Fibroblast of skin of right quadriceps (primary cell): Measurements from ENCODE around the gene NECTIN4.
"Not testable (repeated sequence)": the region's sequence is repeated elsewhere in the genome, so short reads cannot be mapped to it uniquely, and the experiment has no call there.

Source experiments
- DNase-seq: peaks from one replicate; pipeline ENCODE4 v3.0.0-alpha.2; 2013

The NECTIN4 gene

DNA sequence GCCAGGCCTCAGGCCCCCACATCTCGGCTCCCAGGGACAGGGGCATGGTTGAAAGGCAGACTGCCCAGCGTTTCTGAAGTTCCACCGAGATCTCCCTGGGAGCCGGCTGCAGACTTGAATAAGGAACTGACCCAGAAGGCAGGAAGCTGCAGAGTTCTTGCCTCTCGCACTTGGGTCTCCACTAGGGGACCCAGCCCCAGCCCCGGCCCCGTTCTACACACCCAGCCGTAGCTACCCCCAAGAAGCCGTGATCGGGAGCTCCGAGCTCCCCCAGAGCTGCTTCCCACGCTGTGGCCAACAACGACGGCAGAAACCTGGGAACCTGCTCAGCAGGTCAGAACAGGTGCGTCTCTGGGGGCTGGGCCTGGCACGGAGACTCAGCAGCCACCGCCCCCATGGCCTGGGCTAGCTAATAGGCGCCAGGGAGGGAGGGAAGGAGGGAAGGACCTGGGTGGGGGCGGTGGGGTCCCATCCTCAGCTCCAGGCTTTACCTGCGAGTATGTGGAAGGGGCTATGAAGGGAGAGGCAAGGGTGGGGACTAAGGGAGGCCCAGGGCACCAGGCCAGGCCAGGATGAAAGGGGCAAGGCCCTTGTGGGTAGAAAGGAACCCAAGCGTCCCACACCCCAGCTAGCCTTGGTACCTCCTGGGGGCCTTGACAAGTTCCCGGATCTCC, at the start of gene NECTIN4:
TSS of gene NECTIN4 (minus strand) at position 308 of the 674 bp plus-strand sequence. CDS start at position 46, 262 bp downstream.
- no peak for DNase-seq

- DNase-seq, result no peak
Measured at GRCh38 chr1:161138431-161138830, 49.1 kb upstream of the NECTIN4 start.

- no peak for DNase-seq
Measured at GRCh38 chr1:161137881-161138280, 48.5 kb upstream of the NECTIN4 start.

DNA sequence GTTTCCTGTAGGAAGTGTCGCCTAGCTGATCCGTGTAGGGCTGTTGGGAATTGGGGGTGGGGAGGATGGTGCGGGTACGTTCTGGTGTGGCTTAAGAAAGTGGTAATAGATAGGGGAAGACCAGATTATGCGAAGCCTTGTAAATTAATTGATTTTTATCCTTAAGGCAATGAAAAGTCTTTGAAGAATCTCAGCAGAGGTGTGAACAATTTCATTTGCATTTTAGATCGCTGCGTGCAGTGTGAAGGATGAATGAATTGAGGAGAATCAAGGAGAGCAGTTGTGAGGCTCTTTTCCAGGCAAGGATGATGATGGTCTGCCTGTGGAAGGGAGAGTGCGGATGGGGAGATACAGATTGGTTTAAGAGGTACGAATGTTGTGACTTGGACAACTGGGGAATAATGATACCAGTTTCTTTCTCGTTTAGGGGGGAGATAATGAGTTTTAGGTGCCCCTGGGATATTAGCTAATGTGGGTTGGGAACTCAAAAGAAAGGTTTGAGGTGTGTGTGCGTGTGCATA, 43.9 kb upstream of the NECTIN4 start:
- DNase-seq, result no peak

GRCh38 chr1:161132410-161133219, 43.3 kb upstream of the NECTIN4 start, which contains the start of gene DEDD:
DEDD (minus strand) TSS chr1:161132667; CDS start chr1:161124462, 8,205 bp downstream.
- peak; percentile 98 for DNase-seq

DNA sequence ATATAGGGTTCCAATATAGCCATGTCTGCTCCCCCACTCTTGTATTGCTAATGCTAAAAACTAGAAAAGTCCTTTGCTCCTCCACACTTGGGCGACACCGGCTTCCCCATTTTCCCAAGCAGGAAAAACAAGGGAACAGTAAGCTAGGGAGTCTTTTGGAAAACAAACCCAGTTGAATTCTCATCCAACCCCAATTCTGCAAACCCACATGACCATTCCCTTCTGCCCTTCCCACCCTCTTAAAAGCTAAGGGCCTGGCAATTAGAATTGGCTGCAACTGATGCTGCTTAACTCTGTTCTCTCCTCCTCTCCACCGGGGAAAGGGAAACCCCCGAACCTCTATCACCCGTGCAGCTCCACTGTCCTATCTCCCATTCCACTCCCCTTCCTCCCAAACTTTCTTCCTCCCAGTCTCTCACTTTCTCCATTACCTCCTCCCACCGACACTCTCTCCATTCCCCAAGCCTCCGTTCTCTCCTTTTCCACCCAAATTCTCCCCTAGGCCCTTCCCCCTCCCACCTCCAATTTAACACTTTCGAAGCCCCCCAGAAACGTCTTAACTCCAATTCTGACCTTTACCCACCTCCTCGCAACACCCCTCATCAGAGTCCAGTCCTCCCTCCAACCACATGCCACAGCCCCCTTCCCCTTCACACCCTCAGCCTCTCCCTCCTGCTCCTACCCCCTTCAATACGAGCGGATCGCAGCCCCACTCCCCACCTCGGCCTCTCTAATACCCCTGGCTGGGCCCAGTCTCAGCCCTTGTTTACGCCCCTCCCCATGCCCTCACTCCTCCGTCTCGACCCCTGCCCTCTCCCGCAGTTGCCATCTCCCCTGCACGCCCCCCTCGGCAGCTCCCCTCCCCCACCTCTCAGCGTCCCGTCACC, 42.4 kb upstream of the NECTIN4 start:
- no peak for DNase-seq

- no peak for DNase-seq
Measured at GRCh38 chr1:161130266-161130665, 40.9 kb upstream of the NECTIN4 start.

GRCh38 chr1:161128591-161129420, 39.4 kb upstream of the NECTIN4 start:
- no peak for DNase-seq

- no peak for DNase-seq
Measured at GRCh38 chr1:161127649-161128048, 38.3 kb upstream of the NECTIN4 start.

DNA sequence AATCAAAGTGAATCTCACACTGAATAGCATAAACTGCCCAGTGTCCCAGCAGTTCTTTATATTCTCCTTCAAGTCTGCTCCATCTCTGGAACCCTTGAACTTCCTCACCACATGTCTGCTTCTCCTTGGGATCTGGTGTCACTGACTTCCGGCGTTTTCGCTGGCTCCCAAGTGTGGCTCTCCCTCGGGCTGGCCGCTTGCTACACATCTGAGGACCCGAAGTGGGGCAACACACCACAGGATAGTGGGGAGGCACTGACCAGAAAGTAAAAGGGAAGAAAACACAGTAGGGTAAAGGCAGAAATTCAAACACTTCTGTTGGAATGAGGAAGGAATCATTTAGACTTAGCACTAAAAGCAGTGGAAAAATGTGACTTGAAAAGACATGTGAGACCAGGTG, 33.6 kb upstream of the NECTIN4 start:
- DNase-seq, result no peak

- DNase-seq, result no peak
Measured at GRCh38 chr1:161121834-161122233, 32.5 kb upstream of the NECTIN4 start.

DNA sequence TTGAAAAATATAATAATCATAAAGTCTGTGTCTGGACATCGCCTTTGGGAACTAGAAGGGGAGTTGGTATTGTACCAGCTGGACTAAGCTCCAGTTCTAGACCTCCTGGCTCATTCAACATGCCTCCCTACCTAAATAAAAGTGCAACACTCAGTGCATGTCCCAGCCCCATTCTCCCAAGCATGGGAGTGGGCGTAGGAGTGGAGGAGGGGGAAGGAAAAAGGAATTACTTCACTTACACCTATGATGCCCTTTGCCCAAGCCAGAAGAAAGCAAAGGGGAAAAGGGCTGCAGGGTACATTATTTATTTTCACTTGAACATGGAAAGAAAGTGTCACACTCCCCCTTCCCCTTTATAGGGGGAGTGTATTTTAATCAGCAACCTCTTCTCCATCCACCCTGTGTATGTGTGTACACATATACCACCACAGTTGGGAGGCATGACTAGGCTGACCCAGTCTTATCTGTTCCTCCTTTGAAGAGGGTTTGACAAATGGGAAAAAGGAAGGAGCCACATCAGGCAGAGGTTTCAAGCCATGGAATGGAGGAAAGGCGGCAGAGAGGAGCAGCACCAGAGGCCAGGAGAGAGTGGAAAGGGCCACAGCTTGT, 31.8 kb upstream of the NECTIN4 start:
- no peak for DNase-seq

- DNase-seq, result peak; percentile 61
Measured at GRCh38 chr1:161119092-161119903, 29.9 kb upstream of the NECTIN4 start.

- DNase-seq, result peak; percentile 75
Measured at GRCh38 chr1:161117759-161118581, 28.6 kb upstream of the NECTIN4 start, which contains the start of the genes NIT1 and PFDN2. NIT1 (plus strand) TSS chr1:161118105; CDS start chr1:161118177, 72 bp downstream. PFDN2 (minus strand) TSS chr1:161118037; CDS start chr1:161118026, 11 bp downstream.

GRCh38 chr1:161115961-161116360, 26.6 kb upstream of the NECTIN4 start:
- not testable (repeated sequence) for DNase-seq

DNA sequence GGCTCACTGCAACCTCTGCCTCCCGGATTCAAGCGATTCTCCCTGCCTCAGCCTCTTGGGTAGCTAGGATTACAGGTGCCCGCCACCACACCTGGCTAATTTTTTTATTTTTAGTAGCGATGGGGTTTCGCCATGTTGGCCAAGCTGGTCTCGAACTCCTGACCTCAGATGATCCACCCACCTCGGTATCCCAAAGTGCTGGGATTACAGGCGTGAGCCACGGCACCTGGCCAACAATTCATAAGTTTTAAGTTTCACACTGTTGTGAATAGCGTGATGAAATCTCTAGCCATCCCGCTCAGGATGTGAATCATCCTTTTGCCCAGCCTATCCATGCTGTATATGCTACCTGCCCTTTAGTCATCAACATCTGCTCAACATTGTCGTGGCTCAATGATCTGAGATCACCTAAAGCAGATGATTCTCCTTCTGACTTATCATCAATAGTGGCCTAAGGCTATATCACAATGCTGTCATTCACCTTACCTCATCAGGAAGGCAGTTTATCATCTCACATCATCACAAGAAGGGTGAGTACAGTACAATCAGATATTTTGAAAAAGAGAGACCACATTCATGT, 25.9 kb upstream of the NECTIN4 start:
- peak; percentile 79 for DNase-seq

GRCh38 chr1:161114556-161114955, 25.2 kb upstream of the NECTIN4 start:
- no peak for DNase-seq

DNA sequence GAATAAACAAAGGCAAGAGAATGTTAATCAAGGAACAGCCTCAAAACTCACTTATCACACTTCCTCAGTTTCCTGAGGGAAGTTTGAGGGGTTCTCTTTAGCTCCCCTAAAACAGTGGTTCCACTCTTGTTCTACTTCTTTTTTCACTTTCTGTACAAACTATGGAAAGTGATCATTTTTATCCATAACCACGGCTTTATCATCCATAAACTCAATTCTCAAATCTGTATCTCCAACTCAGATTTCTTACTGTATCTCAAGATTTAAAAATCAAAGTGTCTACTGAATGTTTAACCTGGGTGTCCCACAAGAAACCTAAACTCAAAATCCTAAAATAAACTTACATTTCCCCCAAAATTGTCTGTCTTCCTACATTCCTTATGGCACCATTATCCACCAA, 24.6 kb upstream of the NECTIN4 start:
- DNase-seq, result no peak

- DNase-seq, result no peak
Measured at GRCh38 chr1:161111527-161111926, 22.2 kb upstream of the NECTIN4 start.
